ENCODE data around the gene KLK3. TPM values are rescaled to one million over a fixed set of nuclear protein-coding genes. Genes with fewer than 3 reads are reported as not detected.
A peak's percentile ranks its signal among the peaks of the same experiment; 100 is the strongest.
"Not testable (repeated sequence)": the region's sequence is repeated elsewhere in the genome, so short reads cannot be mapped to it uniquely, and the experiment has no call there.

Gene KLK3
- total RNA-seq: not detected in 2 replicates

DNA sequence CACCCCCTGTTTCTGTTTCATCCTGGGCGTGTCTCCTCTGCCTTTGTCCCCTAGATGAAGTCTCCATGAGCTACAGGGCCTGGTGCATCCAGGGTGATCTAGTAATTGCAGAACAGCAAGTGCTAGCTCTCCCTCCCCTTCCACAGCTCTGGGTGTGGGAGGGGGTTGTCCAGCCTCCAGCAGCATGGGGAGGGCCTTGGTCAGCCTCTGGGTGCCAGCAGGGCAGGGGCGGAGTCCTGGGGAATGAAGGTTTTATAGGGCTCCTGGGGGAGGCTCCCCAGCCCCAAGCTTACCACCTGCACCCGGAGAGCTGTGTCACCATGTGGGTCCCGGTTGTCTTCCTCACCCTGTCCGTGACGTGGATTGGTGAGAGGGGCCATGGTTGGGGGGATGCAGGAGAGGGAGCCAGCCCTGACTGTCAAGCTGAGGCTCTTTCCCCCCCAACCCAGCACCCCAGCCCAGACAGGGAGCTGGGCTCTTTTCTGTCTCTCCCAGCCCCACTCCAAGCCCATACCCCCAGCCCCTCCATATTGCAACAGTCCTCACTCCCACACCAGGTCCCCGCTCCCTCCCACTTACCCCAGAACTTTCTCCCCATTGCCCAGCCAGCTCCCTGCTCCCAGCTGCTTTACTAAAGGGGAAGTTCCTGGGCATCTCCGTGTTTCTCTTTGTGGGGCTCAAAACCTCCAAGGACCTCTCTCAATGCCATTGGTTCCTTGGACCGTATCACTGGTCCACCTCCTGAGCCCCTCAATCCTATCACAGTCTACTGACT lies at the start of gene KLK3:
Gene KLK3, plus strand, starts transcription at position 280 of the 775 bp plus-strand sequence. Its CDS starts 41 bp downstream, at position 321.
- Mint-ChIP-seq H3K27me3 (ENCODE audit: insufficient read depth) (peaks cover 15% of the 10 kb centered on the region), H3K36me3 (ENCODE audit: low read depth) (no peaks in the 10 kb centered on the region), H3K4me3 (no peak within 1 kb of the TSS), H3K9me3 (no peaks in the 10 kb centered on the region), H3K27ac (no peak within 1 kb of the TSS), H3K4me1 (ENCODE audit: low read depth) (no peaks in the 10 kb centered on the region)
- no peak for DNase-seq (ENCODE audit: low spot score)
- intact Hi-C loops (cut with micrococcal nuclease): no loop called here

DNA sequence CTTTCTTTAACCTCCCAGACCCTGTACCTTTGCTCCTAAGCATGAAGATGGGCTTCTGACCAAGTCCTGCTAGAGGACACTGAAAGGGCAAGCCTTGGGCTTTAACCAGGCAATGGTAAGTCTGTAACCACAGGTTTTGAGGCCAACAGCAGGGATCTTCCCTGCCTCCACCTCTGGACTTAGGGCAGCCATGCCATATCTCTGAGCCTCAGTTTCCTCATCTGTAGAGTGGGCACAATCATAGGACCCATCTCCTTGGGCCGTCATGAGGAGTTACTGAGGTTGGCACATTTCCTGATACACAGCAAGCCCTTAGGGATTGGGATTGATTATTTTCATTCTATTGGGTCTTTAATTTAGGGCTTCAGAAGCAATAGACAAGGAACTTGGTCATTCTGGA lies 45.9 kb upstream of the KLK3 start:
- Mint-ChIP-seq H3K36me3 (ENCODE audit: low read depth) (peaks cover 4% of the 10 kb centered on the region), H3K9me3 (no peaks in the 10 kb centered on the region), H3K4me3 (no peak overlapping the region), H3K27ac (no peak overlapping the region), H3K27me3 (ENCODE audit: insufficient read depth) (peaks cover 4% of the 10 kb centered on the region), H3K4me1 (ENCODE audit: low read depth) (peaks cover 14% of the 10 kb centered on the region)
- intact Hi-C loops (cut with micrococcal nuclease): no loop called here
- DNase-seq (ENCODE audit: low spot score): no peak

DNA sequence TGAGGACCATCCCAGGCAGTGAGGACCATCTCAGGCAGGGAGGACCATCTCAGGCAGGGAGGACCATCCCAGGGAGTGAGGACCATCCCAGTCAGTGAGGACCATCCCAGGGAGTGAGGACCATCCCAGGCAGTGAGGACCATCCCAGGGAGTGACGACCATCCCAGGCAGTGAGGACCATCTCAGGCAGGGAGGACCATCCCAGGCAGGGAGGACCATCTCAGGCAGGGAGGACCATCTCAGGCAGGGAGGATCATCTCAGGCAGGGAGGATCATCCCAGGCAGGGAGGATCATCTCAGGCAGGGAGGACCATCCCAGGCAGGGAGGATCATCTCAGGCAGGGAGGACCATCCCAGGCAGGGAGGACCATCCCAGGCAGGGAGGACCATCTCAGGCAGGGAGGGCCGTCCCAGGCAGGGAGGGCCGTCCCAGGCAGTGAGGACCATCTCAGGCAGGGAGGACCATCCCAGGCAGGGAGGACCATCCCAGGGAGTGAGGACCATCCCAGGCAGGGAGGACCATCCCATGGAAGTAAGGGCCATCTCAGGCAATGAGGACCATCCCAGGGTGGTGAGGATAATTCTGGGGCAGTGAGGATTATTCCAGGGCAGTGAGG lies 43.0 kb upstream of the KLK3 start:
- H3K4me1 Mint-ChIP-seq (ENCODE audit: low read depth); H3K27me3 Mint-ChIP-seq (ENCODE audit: insufficient read depth); H3K9me3 Mint-ChIP-seq; H3K36me3 Mint-ChIP-seq (ENCODE audit: low read depth); H3K27ac Mint-ChIP-seq; intact Hi-C loops (cut with micrococcal nuclease); DNase-seq (ENCODE audit: low spot score); H3K4me3 Mint-ChIP-seq: not testable (repeated sequence)

DNA sequence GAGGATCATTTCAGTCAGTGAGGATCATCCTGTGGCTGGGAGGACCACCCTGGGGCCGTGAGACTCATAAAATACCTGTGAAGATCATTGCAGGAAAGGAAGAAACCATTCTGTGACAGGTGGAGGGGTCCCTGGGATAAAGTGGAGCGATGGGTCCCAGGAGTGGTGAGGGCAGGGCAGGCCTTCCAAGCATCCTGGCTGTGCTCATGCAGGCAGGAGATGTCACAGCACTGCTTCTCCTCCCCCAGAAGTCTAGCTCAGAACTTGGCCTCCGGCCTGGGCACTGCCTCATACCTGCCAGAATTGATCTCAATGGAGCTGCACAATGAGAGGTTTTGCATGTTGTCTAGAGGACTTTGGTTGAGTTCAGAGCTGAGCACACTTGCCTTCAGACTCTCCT lies 42.2 kb upstream of the KLK3 start:
- Mint-ChIP-seq H3K9me3 (no peaks in the 10 kb centered on the region), H3K27me3 (ENCODE audit: insufficient read depth) (peaks cover 10% of the 10 kb centered on the region), H3K36me3 (ENCODE audit: low read depth) (no peaks in the 10 kb centered on the region), H3K4me1 (ENCODE audit: low read depth) (peaks cover 7% of the 10 kb centered on the region), H3K4me3 (no peak overlapping the region), H3K27ac (no peak overlapping the region)
- intact Hi-C loops (cut with micrococcal nuclease): no loop called here
- no peak for DNase-seq (ENCODE audit: low spot score)

DNA sequence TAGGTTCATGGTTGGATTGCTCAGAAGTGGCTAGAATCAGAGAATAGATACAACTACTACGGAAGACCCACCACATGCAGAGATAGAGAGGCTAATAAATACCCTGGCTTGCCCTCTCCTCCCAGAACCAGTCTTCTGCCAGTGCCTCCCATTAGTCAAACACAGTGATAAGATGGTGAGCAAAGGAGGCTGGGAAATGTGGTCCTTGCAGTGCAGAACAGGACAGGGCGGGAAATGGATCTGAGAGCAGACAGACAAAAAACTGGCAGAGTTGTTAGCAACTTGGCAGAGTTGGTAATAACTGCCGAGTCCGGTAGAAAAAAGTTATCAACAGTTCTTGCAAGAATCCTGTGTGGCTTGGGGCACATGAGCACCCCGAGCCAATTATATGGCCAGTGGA lies 39.8 kb upstream of the KLK3 start:
- intact Hi-C loops (cut with micrococcal nuclease): no loop called here
- H3K36me3 Mint-ChIP-seq (ENCODE audit: low read depth): no peaks in the 10 kb centered on the region
- no peak overlapping the region for H3K27ac Mint-ChIP-seq
- peaks cover 26% of the 10 kb centered on the region for H3K4me1 Mint-ChIP-seq (ENCODE audit: low read depth)
- no peak for DNase-seq (ENCODE audit: low spot score)
- H3K9me3 Mint-ChIP-seq: no peaks in the 10 kb centered on the region
- no peak overlapping the region for H3K4me3 Mint-ChIP-seq
- H3K27me3 Mint-ChIP-seq (ENCODE audit: insufficient read depth): peaks cover 23% of the 10 kb centered on the region

DNA sequence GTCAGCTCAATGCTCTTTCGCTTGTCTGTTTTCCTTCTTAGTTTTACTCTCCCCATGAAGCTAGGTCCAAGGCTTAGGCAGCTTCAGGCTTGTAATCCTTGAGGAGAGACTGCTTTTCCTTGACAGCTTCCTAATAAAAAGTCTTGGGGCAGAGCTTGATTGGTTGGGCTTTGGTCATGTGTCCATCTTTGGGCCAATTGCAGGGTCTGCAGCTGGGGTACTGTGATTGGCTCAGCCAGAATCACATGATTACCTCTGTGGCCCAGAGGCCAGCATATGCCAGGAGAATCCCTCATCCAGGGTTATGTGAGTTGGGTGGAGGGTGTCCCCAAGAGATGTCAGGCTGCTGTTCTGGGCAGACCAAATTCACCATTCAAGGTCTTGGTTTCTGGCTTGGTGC lies 39.3 kb upstream of the KLK3 start:
- no peaks in the 10 kb centered on the region for H3K36me3 Mint-ChIP-seq (ENCODE audit: low read depth)
- peaks cover 26% of the 10 kb centered on the region for H3K27me3 Mint-ChIP-seq (ENCODE audit: insufficient read depth)
- intact Hi-C loops (cut with micrococcal nuclease): no loop called here

DNA sequence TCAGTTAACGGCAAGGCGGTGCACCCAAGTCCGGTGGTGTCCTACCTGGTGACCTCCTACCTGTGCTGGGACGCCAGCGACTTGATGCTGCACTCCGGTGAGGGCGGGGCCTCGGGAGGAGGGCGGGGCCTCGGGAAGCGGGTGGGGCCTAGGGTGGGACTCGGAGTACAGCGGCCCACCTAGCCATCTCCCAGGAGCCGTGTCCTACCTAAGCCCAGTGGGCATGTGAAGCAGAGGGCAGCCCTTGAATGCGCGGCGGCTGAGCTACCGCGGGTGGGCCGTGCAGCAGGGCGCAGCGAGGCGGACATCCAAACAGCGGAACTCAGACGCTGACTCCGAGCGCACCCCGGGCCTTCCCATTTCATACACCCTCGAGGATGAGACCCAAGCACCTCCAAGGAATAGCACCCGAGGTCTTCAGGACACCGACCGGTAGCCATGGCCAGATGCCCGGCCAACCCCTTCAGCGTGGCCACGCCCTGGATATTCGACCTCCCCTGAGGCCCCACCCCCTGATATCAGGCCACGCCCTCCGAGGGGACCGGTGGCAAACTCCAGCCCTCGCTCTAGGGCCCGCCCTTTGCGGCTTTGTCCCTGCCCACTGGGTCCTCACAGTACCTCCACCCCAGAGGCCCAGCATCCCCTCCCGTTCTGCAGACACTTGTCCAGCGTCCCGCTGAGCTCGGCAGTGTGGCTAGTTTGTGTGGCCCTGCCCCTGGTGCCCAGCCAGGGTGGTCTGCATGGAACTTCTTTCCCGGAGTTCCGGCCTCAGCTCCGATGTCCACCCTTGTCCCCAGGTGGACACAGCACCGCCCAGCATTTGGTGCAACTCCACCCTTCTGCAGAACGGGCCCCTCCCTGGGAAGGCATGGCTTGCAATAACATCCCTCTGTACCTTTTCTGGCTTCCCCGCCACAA lies 36.5 kb upstream of the KLK3 start:
- intact Hi-C loops (cut with micrococcal nuclease): loop anchor here (1.0 kb wide), 2 partner anchors 13 to 18 kb away; no protein-coding TSS in a partner anchor
- Mint-ChIP-seq H3K4me1 (ENCODE audit: low read depth) (peaks cover 41% of the 10 kb centered on the region), H3K27ac (peak overlapping the region; percentile 77), H3K4me3 (peak overlapping the region; percentile 77), H3K27me3 (ENCODE audit: insufficient read depth) (peaks cover 39% of the 10 kb centered on the region), H3K9me3 (no peaks in the 10 kb centered on the region), H3K36me3 (ENCODE audit: low read depth) (no peaks in the 10 kb centered on the region)
- DNase-seq (ENCODE audit: low spot score): peak; percentile 56

More for the DNA sequence above, 39.3 kb upstream of the KLK3 start:
- Mint-ChIP-seq H3K9me3 (no peaks in the 10 kb centered on the region), H3K27ac (no peak overlapping the region), H3K4me3 (no peak overlapping the region), H3K4me1 (ENCODE audit: low read depth) (peaks cover 32% of the 10 kb centered on the region)
- DNase-seq (ENCODE audit: low spot score): no peak

DNA sequence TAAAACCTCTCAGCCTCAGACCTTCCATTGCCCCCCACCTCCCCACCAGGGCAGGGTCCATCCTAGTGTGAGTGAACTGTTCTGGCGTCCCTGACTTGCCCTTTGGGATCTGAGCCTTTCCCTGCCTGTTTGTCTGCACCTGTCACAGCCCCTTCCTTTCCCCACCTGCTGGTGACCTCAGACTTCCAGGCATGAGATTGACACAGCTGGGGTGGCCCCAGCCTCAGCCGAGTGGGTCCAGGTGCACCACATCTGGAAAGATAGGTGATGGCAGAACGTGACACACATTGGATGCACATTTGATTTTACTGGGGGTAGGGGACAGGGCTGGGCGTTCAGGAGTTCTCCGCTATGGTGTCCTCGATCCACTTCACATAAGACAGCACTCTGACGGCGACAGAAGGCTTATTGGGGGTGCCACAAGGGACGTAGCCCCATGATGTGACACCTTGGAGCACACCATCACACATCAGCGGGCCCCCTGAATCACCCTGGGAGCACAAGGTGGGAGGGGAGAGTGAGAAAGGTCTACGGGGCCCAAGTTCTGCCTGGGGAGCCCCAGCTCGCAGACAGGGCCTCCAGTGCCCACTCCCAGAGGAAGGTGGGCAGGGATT lies 35.7 kb upstream of the KLK3 start:
- Mint-ChIP-seq H3K9me3 (no peaks in the 10 kb centered on the region), H3K36me3 (ENCODE audit: low read depth) (no peaks in the 10 kb centered on the region), H3K4me1 (ENCODE audit: low read depth) (peaks cover 41% of the 10 kb centered on the region), H3K27me3 (ENCODE audit: insufficient read depth) (peaks cover 41% of the 10 kb centered on the region), H3K27ac (peak overlapping the region; percentile 27), H3K4me3 (peak overlapping the region; percentile 77)
- intact Hi-C loops (cut with micrococcal nuclease): no loop called here
- DNase-seq (ENCODE audit: low spot score): no peak

DNA sequence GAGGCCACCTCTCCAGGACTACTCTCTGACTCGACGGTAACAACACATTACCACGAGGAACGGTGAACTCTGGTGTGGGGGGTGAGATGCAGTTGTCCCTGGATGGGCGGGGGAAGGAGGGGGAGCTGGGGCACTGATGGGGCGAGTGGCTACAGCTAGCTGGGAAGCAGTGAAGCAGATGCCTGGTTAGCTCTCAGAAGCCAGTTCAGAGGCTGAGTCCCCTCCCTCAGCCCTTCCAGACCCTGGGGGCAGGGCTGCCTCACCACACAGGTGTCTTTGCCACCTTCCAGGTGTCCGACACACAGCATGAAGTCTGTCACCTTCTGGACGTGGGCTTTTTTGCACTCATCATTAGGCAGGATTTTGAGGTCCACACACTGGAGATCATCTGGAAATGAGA lies 35.1 kb upstream of the KLK3 start:
- no peak for DNase-seq (ENCODE audit: low spot score)
- peaks cover 38% of the 10 kb centered on the region for H3K27me3 Mint-ChIP-seq (ENCODE audit: insufficient read depth)
- H3K36me3 Mint-ChIP-seq (ENCODE audit: low read depth): no peaks in the 10 kb centered on the region

DNA sequence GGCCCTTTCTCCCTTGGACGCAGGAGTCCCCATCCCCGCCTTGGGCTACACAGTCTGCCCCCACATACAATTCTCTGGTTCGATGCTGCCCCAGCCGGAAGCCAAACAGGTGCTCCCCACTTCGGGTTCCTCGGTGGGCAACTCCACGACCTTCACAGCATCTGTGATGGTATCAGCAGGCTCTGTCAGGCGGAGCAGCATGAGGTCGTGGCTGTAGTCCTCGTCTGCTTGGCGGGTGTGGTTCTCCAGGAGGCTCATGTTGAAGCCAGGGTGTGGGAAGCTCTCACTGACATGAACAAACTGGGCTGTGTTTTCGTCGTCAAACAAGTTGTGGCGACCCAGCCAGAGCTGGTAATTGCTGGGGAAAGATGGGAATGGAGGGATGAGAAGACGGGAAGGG lies 34.6 kb upstream of the KLK3 start:
- peak overlapping the region; percentile 62 for H3K4me3 Mint-ChIP-seq

More for the DNA sequence above, 35.1 kb upstream of the KLK3 start:
- Mint-ChIP-seq H3K4me3 (peak overlapping the region; percentile 62), H3K9me3 (no peaks in the 10 kb centered on the region), H3K4me1 (ENCODE audit: low read depth) (peaks cover 41% of the 10 kb centered on the region), H3K27ac (peak overlapping the region; percentile 30)
- intact Hi-C loops (cut with micrococcal nuclease): no loop called here

DNA sequence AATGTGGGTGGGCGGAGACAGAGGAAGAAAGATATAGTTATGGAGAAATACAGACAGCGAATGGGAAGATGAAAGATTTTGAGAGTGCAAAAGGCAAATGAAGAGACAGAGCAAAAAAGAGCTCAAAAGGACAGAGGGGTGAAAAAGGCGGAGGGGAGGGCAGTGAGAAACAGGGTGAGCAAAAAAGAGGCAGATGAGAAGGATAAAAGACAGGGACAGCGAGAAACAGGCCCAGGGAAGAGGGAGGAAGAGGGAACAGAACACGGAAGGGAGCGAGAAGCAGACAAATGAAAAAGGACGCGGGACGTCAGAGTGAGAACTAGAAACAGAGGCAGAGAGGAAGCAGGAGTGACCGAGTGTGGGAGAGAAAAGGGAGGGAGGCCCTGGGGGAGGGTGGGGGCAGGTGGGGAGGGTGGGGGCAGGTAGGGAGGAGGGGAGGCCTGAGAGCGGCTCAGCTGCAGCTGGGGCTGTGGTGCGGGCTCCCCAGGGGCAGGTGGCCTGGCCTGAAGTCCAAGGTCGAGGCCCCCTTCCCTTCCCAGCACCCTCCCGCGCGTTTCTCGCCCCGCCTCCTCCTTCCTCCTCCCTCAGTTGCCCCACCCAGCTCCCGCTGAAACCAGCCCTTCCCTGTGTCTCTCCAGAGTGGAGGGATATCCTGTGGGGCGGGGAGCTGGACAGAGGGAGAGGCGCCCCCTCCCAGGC lies 34.0 kb upstream of the KLK3 start:
- no peaks in the 10 kb centered on the region for H3K36me3 Mint-ChIP-seq (ENCODE audit: low read depth)
- H3K4me3 Mint-ChIP-seq: peak overlapping the region; percentile 62
- peaks cover 37% of the 10 kb centered on the region for H3K27me3 Mint-ChIP-seq (ENCODE audit: insufficient read depth)
- peaks cover 41% of the 10 kb centered on the region for H3K4me1 Mint-ChIP-seq (ENCODE audit: low read depth)
- DNase-seq (ENCODE audit: low spot score): no peak
- intact Hi-C loops (cut with micrococcal nuclease): no loop called here
- no peaks in the 10 kb centered on the region for H3K9me3 Mint-ChIP-seq
- peak overlapping the region; percentile 52 for H3K27ac Mint-ChIP-seq

More for the DNA sequence above, 34.6 kb upstream of the KLK3 start:
- no peak for DNase-seq (ENCODE audit: low spot score)
- H3K4me1 Mint-ChIP-seq (ENCODE audit: low read depth): peaks cover 41% of the 10 kb centered on the region
- intact Hi-C loops (cut with micrococcal nuclease): no loop called here
- H3K27me3 Mint-ChIP-seq (ENCODE audit: insufficient read depth): peaks cover 37% of the 10 kb centered on the region
- no peaks in the 10 kb centered on the region for H3K36me3 Mint-ChIP-seq (ENCODE audit: low read depth)
- H3K9me3 Mint-ChIP-seq: no peaks in the 10 kb centered on the region
- H3K27ac Mint-ChIP-seq: peak overlapping the region; percentile 26

DNA sequence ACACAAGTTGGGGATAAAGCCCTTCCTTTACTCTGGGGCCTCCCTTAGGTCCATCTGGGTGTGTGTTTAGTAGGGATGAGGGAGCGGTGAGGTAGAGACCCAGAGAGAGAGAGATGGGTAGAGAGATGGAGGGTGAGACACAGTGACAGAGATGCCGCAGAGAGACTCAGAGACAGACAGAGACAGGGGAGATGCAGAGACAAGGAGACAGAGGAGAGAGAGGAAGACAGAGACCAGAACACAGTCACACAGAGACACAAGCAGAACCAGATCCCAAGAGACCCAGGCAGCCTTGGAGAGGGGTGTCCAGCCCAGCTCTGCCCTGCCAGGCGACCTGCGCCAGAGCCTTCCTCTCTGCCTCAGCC lies 33.5 kb upstream of the KLK3 start:
- intact Hi-C loops (cut with micrococcal nuclease): no loop called here
- Mint-ChIP-seq H3K9me3 (no peaks in the 10 kb centered on the region), H3K27ac (no peak overlapping the region), H3K4me1 (ENCODE audit: low read depth) (peaks cover 41% of the 10 kb centered on the region), H3K36me3 (ENCODE audit: low read depth) (no peaks in the 10 kb centered on the region), H3K27me3 (ENCODE audit: insufficient read depth) (peaks cover 37% of the 10 kb centered on the region), H3K4me3 (no peak overlapping the region)
- no peak for DNase-seq (ENCODE audit: low spot score)

All from activated T-helper 1 cell treated with anti-CD3 and anti-CD28 coated beads, Interleukin-12 subunit alpha, Interleukin-12 subunit beta, Interleukin-2, Interleukin-4 antibody, amounts not matched to agents 30 ng/mL and 10 ng/mL and 1 ng/mL, durations not matched to agents 14 hours and 24 hours and 36 hours (primary cell).